ENCODE data around the gene AGBL3.

Gene AGBL3

GRCh38 chr7:135074531-135074930 is 88.2 kb downstream of the AGBL3 start:
- DNase-seq (ENCODE audit: low read depth), result no peak
- TF ChIP-seq, protein P1, sequence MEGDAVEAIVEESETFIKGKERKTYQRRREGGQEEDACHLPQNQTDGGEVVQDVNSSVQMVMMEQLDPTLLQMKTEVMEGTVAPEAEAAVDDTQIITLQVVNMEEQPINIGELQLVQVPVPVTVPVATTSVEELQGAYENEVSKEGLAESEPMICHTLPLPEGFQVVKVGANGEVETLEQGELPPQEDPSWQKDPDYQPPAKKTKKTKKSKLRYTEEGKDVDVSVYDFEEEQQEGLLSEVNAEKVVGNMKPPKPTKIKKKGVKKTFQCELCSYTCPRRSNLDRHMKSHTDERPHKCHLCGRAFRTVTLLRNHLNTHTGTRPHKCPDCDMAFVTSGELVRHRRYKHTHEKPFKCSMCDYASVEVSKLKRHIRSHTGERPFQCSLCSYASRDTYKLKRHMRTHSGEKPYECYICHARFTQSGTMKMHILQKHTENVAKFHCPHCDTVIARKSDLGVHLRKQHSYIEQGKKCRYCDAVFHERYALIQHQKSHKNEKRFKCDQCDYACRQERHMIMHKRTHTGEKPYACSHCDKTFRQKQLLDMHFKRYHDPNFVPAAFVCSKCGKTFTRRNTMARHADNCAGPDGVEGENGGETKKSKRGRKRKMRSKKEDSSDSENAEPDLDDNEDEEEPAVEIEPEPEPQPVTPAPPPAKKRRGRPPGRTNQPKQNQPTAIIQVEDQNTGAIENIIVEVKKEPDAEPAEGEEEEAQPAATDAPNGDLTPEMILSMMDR (IDR thresholded peaks at IDR 0.05; ENCODE audit: low read length, missing control alignments), result no peak
- H3K4me3 ChIP-seq (replicated peaks; ENCODE audit: low read depth, low read length), result no peak overlapping the region

GRCh38 chr7:135075716-135076115 is 89.4 kb downstream of the AGBL3 start:
- H3K4me3 ChIP-seq (replicated peaks; ENCODE audit: low read depth, low read length), result no peak overlapping the region
- TF ChIP-seq, protein P1 (IDR thresholded peaks at IDR 0.05; ENCODE audit: low read length, missing control alignments), result no peak
- DNase-seq (ENCODE audit: low read depth), result no peak

- H3K4me3 ChIP-seq (replicated peaks; ENCODE audit: low read depth, low read length), result no peak overlapping the region
- DNase-seq (ENCODE audit: low read depth), result no peak
- TF ChIP-seq, protein P1 (IDR thresholded peaks at IDR 0.05; ENCODE audit: low read length, missing control alignments), result no peak
Observed at GRCh38 chr7:135076882-135077281, 90.6 kb downstream of the AGBL3 start.

DNA sequence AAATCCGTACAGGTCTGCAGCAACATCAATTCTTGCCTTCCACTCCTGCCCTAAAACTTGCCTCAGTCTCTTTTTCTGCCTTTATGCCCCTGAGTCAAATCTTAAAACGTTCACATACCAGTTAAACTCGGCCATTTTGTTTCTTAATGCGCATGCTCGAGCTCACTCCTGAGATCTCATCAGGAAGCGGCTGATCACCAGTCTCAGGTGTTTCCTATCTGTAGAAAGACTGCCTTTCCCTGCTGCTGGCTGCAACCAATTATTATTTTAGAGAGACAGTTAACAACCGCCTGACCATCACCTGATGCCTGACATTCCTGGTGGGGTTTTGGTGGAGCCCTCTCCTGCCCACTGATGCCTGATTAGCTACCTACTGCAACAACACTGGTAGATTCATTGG is 91.3 kb downstream of the AGBL3 start:
- TF ChIP-seq, protein P1 (IDR thresholded peaks at IDR 0.05; ENCODE audit: low read length, missing control alignments), result no peak
- no peak overlapping the region for H3K4me3 ChIP-seq (replicated peaks; ENCODE audit: low read depth, low read length)
- no peak for DNase-seq (ENCODE audit: low read depth)

DNA sequence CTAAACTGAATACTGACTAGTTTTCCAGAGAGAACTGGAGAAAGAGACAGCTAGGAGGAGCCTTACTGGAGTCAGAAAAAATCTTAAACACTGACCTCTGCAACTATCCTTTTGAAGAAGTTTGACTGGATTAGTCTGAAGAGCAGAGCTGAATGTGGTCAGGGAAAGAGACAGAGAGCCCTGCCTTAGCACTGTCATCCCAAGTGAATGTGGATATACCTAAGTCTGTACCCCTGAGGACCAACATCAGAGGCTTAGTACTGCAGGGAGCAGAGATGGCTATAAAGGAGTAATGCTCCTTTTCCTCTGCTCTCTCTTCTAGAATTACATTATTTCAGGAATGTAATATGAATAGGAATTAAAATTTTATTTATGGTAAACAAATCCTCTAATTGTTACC is 91.7 kb downstream of the AGBL3 start:
- no peak for DNase-seq (ENCODE audit: low read depth)
- TF ChIP-seq, protein P1 (IDR thresholded peaks at IDR 0.05; ENCODE audit: low read length, missing control alignments), result no peak
- no peak overlapping the region for H3K4me3 ChIP-seq (replicated peaks; ENCODE audit: low read depth, low read length)

GRCh38 chr7:135079068-135079467 is 92.8 kb downstream of the AGBL3 start:
- TF ChIP-seq, protein P1 (IDR thresholded peaks at IDR 0.05; ENCODE audit: low read length, missing control alignments), result no peak
- no peak for DNase-seq (ENCODE audit: low read depth)
- H3K4me3 ChIP-seq (replicated peaks; ENCODE audit: low read depth, low read length), result no peak overlapping the region

- no peak overlapping the region for H3K4me3 ChIP-seq (replicated peaks; ENCODE audit: low read depth, low read length)
- TF ChIP-seq, protein P1 (IDR thresholded peaks at IDR 0.05; ENCODE audit: low read length, missing control alignments), result no peak
- no peak for DNase-seq (ENCODE audit: low read depth)
Observed at GRCh38 chr7:135083005-135083404, 96.7 kb downstream of the AGBL3 start.
